ENCODE measurements around the gene SPRR5. TPM values are rescaled to one million over a fixed set of nuclear protein-coding genes. Genes with fewer than 3 reads are reported as not detected.

The SPRR5 gene
- total RNA-seq, 1 donor from 2014 or later = not detected

- Histone ChIP-seq H3K4me1 (no peaks in the 10 kb centered on the region), H3K9me3 (no peaks in the 10 kb centered on the region), H3K4me3 (no peak overlapping the region), H3K36me3 (no peaks in the 10 kb centered on the region), H3K27me3 (no peaks in the 10 kb centered on the region), H3K27ac (no peak overlapping the region)
- no peak for DNase-seq (ENCODE audit: low spot score in 2 of 2)
- TF ChIP-seq CTCF (IDR thresholded peaks at IDR 0.05) = no peak
- intact Hi-C loops (cut with DNase I) = no loop called here
Measured at GRCh38 chr1:152964536-152964935, 17.5 kb downstream of the SPRR5 start.

- Histone ChIP-seq H3K27ac (no peak overlapping the region), H3K4me3 (no peak overlapping the region), H3K27me3 (no peaks in the 10 kb centered on the region), H3K36me3 (no peaks in the 10 kb centered on the region), H3K9me3 (no peaks in the 10 kb centered on the region), H3K4me1 (no peaks in the 10 kb centered on the region)
- DNase-seq (ENCODE audit: low spot score in 2 of 2) = no peak
- TF ChIP-seq CTCF (IDR thresholded peaks at IDR 0.05) = no peak
- intact Hi-C loops (cut with DNase I) = no loop called here
Measured at GRCh38 chr1:152965853-152966252, 18.8 kb downstream of the SPRR5 start.

- no peak overlapping the region for H3K27ac ChIP-seq
- no peaks in the 10 kb centered on the region for H3K9me3 ChIP-seq
- no peak overlapping the region for H3K4me3 ChIP-seq
- H3K4me1 ChIP-seq = no peaks in the 10 kb centered on the region
- H3K36me3 ChIP-seq = no peaks in the 10 kb centered on the region
- intact Hi-C loops (cut with DNase I) = no loop called here
- TF ChIP-seq CTCF (IDR thresholded peaks at IDR 0.05) = no peak
- H3K27me3 ChIP-seq = no peaks in the 10 kb centered on the region
- DNase-seq (ENCODE audit: low spot score in 2 of 2) = no peak
Measured at GRCh38 chr1:152967201-152967600, 20.2 kb downstream of the SPRR5 start.

- intact Hi-C loops (cut with DNase I) = no loop called here
- no peaks in the 10 kb centered on the region for H3K36me3 ChIP-seq
- no peak for DNase-seq (ENCODE audit: low spot score in 2 of 2)
- TF ChIP-seq CTCF (IDR thresholded peaks at IDR 0.05) = no peak
- H3K27ac ChIP-seq = no peak overlapping the region
- no peaks in the 10 kb centered on the region for H3K9me3 ChIP-seq
- H3K4me1 ChIP-seq = no peaks in the 10 kb centered on the region
- no peak overlapping the region for H3K4me3 ChIP-seq
- no peaks in the 10 kb centered on the region for H3K27me3 ChIP-seq
Measured at GRCh38 chr1:152968248-152968647, 21.2 kb downstream of the SPRR5 start.

- DNase-seq (ENCODE audit: low spot score in 2 of 2) = no peak
- H3K27ac ChIP-seq = no peak overlapping the region
- no peaks in the 10 kb centered on the region for H3K36me3 ChIP-seq
- no peaks in the 10 kb centered on the region for H3K4me1 ChIP-seq
- H3K27me3 ChIP-seq = no peaks in the 10 kb centered on the region
- TF ChIP-seq CTCF (IDR thresholded peaks at IDR 0.05) = no peak
- no peak overlapping the region for H3K4me3 ChIP-seq
- H3K9me3 ChIP-seq = no peaks in the 10 kb centered on the region
- intact Hi-C loops (cut with DNase I) = no loop called here
Measured at GRCh38 chr1:152969036-152969435, 22.0 kb downstream of the SPRR5 start.

- TF ChIP-seq CTCF (IDR thresholded peaks at IDR 0.05) = no peak
- Histone ChIP-seq H3K9me3 (no peaks in the 10 kb centered on the region), H3K27me3 (no peaks in the 10 kb centered on the region), H3K4me3 (no peak within 1 kb of the TSS), H3K4me1 (no peaks in the 10 kb centered on the region), H3K36me3 (no peaks in the 10 kb centered on the region), H3K27ac (no peak within 1 kb of the TSS)
- no peak for DNase-seq (ENCODE audit: low spot score in 2 of 2)
- intact Hi-C loops (cut with DNase I) = no loop called here
Measured at GRCh38 chr1:152970495-152970894, 23.5 kb downstream of the SPRR5 start, which contains the start of gene SPRR4. Gene SPRR4, plus strand, starts transcription at chr1:152970648. Its CDS starts 1,243 bp downstream, at chr1:152971891.

Data from ascending aorta (tissue), 2 donors.